Keratinocyte (primary cell): ENCODE results near the gene KRT2.

Experiments used
- EZH2 ChIP-seq: IDR thresholded peaks from one replicate; pipeline ENCODE4 v1.6.1; 2012; ENCODE audit warnings: inconsistent platforms, mild to moderate bottlenecking, low read length, moderate library complexity
- TF ChIP-seq, protein P1 (sequence below), 3 experiments: IDR thresholded peaks in 1 of 3; conservative IDR thresholded peaks in 1 of 3; optimal IDR thresholded peaks in 1 of 3; 2 replicates in 2 of 3; 3 replicates in 1 of 3; pipeline versions ENCODE3 to v1.5.1; 2011; ENCODE audit warnings: low read length in 3 of 3, mild to moderate bottlenecking in 3 of 3, moderate library complexity in 2 of 3, control low read depth in 1 of 3, inconsistent platforms in 1 of 3; ENCODE audit not compliant: insufficient read depth in 2 of 3; ENCODE audit errors: extremely low read depth in 1 of 3

DNA sequence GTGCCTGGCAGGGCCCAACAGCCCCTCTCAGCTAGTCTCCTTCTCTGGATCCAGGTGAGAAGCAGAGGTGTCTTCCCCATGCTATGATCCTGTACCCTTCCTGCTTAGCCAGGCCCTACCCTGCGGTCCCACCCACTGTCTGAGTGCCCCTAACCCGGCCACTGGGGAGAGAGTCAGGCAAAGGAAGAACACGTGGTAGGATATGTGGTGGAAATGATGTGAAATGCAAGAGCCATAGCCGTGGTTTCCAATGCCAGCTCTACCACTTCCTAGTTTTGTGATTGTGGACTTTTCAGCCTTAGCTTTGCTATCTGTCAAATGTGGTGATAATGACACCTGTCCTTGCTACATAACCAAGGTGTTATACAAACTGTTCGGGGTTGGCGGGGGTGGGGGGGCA is 15.8 kb downstream of the KRT2 start:
- TF ChIP-seq, protein P1, sequence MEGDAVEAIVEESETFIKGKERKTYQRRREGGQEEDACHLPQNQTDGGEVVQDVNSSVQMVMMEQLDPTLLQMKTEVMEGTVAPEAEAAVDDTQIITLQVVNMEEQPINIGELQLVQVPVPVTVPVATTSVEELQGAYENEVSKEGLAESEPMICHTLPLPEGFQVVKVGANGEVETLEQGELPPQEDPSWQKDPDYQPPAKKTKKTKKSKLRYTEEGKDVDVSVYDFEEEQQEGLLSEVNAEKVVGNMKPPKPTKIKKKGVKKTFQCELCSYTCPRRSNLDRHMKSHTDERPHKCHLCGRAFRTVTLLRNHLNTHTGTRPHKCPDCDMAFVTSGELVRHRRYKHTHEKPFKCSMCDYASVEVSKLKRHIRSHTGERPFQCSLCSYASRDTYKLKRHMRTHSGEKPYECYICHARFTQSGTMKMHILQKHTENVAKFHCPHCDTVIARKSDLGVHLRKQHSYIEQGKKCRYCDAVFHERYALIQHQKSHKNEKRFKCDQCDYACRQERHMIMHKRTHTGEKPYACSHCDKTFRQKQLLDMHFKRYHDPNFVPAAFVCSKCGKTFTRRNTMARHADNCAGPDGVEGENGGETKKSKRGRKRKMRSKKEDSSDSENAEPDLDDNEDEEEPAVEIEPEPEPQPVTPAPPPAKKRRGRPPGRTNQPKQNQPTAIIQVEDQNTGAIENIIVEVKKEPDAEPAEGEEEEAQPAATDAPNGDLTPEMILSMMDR (optimal IDR thresholded peaks at IDR 0.05 in 1 of 3, IDR thresholded peaks at IDR 0.05 in 1 of 3, conservative IDR thresholded peaks at IDR 0.05 in 1 of 3; ENCODE audit: extremely low read depth in 1 of 3, insufficient read depth in 2 of 3, low read length in 3 of 3) = no peak
- TF ChIP-seq EZH2 = no peak
